ENCODE results near the gene TPX2. TPM values are rescaled to one million over a fixed set of nuclear protein-coding genes. Genes with fewer than 3 reads are reported as not detected.

The TPX2 gene
- polyA plus RNA-seq, 4 donors: 46.9 to 50.8 (median 48.5) TPM

GRCh38 chr20:31845300-31845863 lies 106.3 kb downstream of the TPX2 start, which contains the start of gene FOXS1:
Gene FOXS1 (minus strand): TSS chr20:31845604. CDS start chr20:31845542, 62 bp downstream.
- peak in 1 of 4 donors; percentile 77 for DNase-seq (ENCODE audit: low read depth in 4 of 4, low spot score in 3 of 4)

DNA sequence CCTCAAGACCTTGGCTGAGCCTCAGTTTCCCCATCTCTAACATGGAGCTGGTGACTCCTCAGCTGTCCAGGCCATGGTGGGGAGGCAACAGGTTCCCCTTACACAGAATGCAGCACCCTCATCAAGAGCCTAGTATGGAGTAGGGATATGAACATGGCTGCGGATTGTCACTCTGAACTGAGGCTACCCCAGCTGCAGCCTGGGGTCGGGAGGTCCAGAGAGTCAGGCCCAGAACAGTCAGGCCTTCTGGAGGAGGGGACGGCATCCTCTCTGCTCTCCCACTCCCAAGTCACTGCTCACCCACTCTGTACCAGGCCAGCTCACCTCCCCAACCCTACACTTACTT lies 107.7 kb downstream of the TPX2 start:
- no peak for DNase-seq (ENCODE audit: low read depth in 4 of 4, low spot score in 3 of 4)

DNA sequence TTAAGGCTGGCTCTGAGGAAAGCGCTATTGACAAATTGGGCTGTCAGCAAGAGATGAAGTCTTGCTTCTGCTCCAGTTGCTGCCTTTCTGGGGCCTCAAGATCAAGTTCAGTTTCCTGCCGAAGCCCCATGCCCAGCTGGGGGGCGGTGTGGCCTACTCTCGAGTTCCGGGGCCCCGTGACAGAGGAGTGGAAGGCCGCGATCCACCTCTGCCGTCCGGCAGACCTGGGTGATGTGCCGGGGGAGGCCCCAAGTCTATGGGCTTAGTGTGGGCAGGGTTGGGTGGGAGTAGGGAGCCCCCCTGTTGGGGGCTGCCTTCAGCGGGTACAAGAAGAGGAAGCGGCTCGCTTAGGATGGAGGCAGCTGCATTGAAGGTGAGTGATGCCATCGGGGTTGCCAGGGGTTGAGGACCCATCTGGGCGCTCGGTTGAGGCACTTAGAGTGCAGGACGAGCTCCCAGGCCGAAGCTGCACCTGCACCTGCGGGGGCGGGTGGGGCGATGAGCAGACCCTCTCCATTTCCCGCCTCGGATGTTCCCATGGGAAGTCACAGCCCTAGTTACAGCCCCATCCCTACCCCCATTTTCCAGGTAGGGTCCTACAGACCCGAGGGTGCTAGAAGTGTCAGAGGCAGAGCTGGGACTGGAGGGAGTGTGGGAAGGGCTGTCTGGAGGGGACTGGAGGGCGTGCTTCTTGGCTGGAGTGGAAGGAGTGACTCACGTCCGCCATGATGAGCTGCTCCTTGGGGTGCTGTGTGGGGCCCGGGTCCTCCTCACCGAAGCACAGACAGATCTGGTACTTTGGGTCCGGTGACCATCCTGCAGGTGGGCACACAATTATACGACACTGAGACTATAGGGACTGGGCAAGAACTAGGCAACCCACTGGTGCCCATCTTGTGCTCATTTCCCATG lies 109.3 kb downstream of the TPX2 start:
- DNase-seq (ENCODE audit: low read depth in 4 of 4, low spot score in 3 of 4): no peak

DNA sequence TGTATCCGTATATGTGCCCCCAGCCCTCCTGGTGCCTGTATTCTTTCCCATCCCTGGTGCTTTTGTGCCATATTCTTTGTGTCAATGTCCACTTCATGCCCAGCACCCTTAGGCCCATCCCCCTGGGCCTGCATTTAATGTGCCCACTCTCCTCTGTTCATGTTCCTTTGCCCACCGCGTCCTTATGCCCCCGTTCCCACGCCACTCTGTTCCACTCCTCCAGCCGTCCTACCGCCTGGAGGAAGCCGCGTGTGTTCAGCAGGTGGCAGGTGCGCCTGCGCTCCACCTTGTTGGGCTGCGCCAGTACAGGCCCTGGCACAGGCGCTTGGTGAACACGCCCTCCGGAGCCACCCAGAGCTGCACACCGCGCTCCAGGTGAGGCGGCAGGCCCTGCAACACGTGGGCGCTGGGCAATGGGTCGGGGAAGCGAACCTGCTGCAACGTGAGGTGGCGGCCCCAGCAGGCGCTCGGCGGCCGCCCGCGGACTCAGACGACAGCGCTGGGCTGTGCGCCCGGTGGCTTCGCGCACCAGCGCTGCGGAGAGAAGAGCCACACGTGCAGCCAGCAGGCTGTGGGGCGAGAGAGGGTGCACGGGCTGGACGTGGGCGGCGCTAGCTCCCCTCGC lies 110.3 kb downstream of the TPX2 start:
- no peak for DNase-seq (ENCODE audit: low read depth in 4 of 4, low spot score in 3 of 4)

Other genes starting within 250 kb of the TPX2 start
- 100 to 1,000 TPM; 127 to 152 (median 141) TPM for gene HM13, start 224.8 kb upstream of the TPX2 start, polyA plus RNA-seq (ENCODE audit: insufficient read length in 4 of 4)
- gene ID1, start 134.0 kb upstream of the TPX2 start, polyA plus RNA-seq (ENCODE audit: insufficient read length in 4 of 4): 100 to 1,000 TPM; 166 to 231 (median 190) TPM
- 1 to 10 TPM; 1.8 to 3.2 (median 2.2) TPM for gene COX4I2, start 101.4 kb upstream of the TPX2 start, polyA plus RNA-seq (ENCODE audit: insufficient read length in 4 of 4)
- gene BCL2L1, start 16.4 kb upstream of the TPX2 start, polyA plus RNA-seq (ENCODE audit: insufficient read length in 4 of 4): 10 to 100 TPM; 75.2 to 87.9 (median 85.4) TPM
- under 1 TPM; 0.44 to 0.94 (median 0.75) TPM for gene MYLK2, start 80.1 kb downstream of the TPX2 start, polyA plus RNA-seq (ENCODE audit: insufficient read length in 4 of 4)
- 1 to 10 TPM; 6.5 to 8.9 (median 7.4) TPM for gene FOXS1, start 106.3 kb downstream of the TPX2 start, polyA plus RNA-seq (ENCODE audit: insufficient read length in 4 of 4)
- gene DUSP15, start 131.2 kb downstream of the TPX2 start, polyA plus RNA-seq (ENCODE audit: insufficient read length in 4 of 4): 10 to 100 TPM; 16.1 to 23.1 (median 19.2) TPM
- 1 to 10 TPM; 3.1 to 5.6 (median 3.2) TPM for gene TTLL9, start 131.3 kb downstream of the TPX2 start, polyA plus RNA-seq (ENCODE audit: insufficient read length in 4 of 4)
- 10 to 100 TPM; 18.7 to 21.9 (median 20.4) TPM for gene PDRG1, start 212.8 kb downstream of the TPX2 start, polyA plus RNA-seq (ENCODE audit: insufficient read length in 4 of 4)
- under 1 TPM; 0.26 to 0.39 (median 0.37) TPM for gene XKR7, start 228.9 kb downstream of the TPX2 start, polyA plus RNA-seq (ENCODE audit: insufficient read length in 4 of 4)

Measured in right renal pelvis (tissue), 4 donors.